K562 (cell line): Measurements from ENCODE around the gene ZNF35. TPM values are rescaled to one million over a fixed set of nuclear protein-coding genes. Genes with fewer than 3 reads are reported as not detected.

ENCODE experiments used
- CTCFL ChIP-seq: IDR thresholded peaks from 2 replicates; pipeline ENCODE4 v1.6.1; 2011; ENCODE audit warnings: borderline replicate concordance, low read depth, mild to moderate bottlenecking, moderate library complexity, low read length; ENCODE audit not compliant: insufficient read depth, poor library complexity, severe bottlenecking
- EHMT2 ChIP-seq: fragments of 450-650 bp; IDR thresholded peaks from 2 replicates; pipeline ENCODE4 v1.6.1; 2018; ENCODE audit warnings: antibody characterized with exemption
- ETV5 ChIP-seq: sonication (generic); formaldehyde crosslinking; IDR thresholded peaks from 2 replicates; pipeline ENCODE4 v1.4.0; 2020; ENCODE audit warnings: low read depth, mild to moderate bottlenecking, missing genetic modification reagents
- GABPB1 ChIP-seq: sonication (generic); formaldehyde crosslinking; IDR thresholded peaks from 2 replicates; pipeline ENCODE4 v1.8.0; 2022; ENCODE audit warnings: mild to moderate bottlenecking, missing genetic modification reagents
- MAFF ChIP-seq: IDR thresholded peaks from 2 replicates; pipeline ENCODE4 v1.6.1; 2012; ENCODE audit warnings: low read length, improper control_type of control experiment
- PCBP2 ChIP-seq: fragments of 200-400 bp; formaldehyde crosslinking; IDR thresholded peaks from 2 replicates; pipeline ENCODE4 v1.6.1; 2018; ENCODE audit warnings: low read length, low read depth, mild to moderate bottlenecking, moderate library complexity; ENCODE audit not compliant: poor library complexity, severe bottlenecking
- PHTF2 ChIP-seq: fragments of 250-450 bp; sonication (Bioruptor Pico); IDR thresholded peaks from 2 replicates; pipeline ENCODE4 v1.5.0; 2021; ENCODE audit warnings: mild to moderate bottlenecking
- RBM34 ChIP-seq: fragments of 200-400 bp; formaldehyde crosslinking; IDR thresholded peaks from 2 replicates; pipeline ENCODE4 v1.6.1; 2018; ENCODE audit warnings: low read length, borderline replicate concordance; ENCODE audit not compliant: insufficient read depth
- RFX1 ChIP-seq: fragments of 450-650 bp; IDR thresholded peaks from 2 replicates; pipeline ENCODE4 v1.6.1; 2016; ENCODE audit warnings: mild to moderate bottlenecking, moderate library complexity
- SETDB1 ChIP-seq: IDR thresholded peaks from one replicate; pipeline ENCODE4 v1.6.1; 2012; ENCODE audit warnings: low read length, control low read depth, inconsistent platforms
- TFE3 ChIP-seq: fragments of 450-650 bp; formaldehyde crosslinking; IDR thresholded peaks from 2 replicates; pipeline ENCODE4 v1.4.0; 2020; ENCODE audit warnings: mild to moderate bottlenecking, mixed read lengths
- TSHZ1 ChIP-seq: fragments of 250-450 bp; sonication (Bioruptor Pico); IDR thresholded peaks from 2 replicates; pipeline ENCODE4 v1.4.0; 2020; ENCODE audit warnings: mild to moderate bottlenecking, moderate library complexity
- UBTF ChIP-seq, 2 experiments: IDR thresholded peaks; 2 replicates each; pipeline ENCODE4 v1.6.1; 2012; ENCODE audit warnings: improper control_type of control experiment in 2 of 2, low read depth in 2 of 2, low read length in 2 of 2, borderline replicate concordance in 1 of 2
- ZBTB9 ChIP-seq: fragments of 450-650 bp; formaldehyde crosslinking; IDR thresholded peaks from 2 replicates; pipeline ENCODE4 v1.4.0; 2020; ENCODE audit warnings: mild to moderate bottlenecking, moderate library complexity
- ZNF121 ChIP-seq: sonication (generic); formaldehyde crosslinking; conservative IDR thresholded peaks from 2 replicates; pipeline ENCODE4 v1.8.0; 2022; ENCODE audit warnings: missing genetic modification reagents
- ZNF212 ChIP-seq: fragments of 450-650 bp; formaldehyde crosslinking; IDR thresholded peaks from 2 replicates; pipeline ENCODE4 v1.4.0; 2020; ENCODE audit warnings: mild to moderate bottlenecking
- polyA plus RNA-seq, 8 experiments: library from polyadenylated mRNA; depleted of rRNA in 4 of 8; stranded (reverse) in 5 of 8; unstranded in 3 of 8; fragments of >200 nt; fragmentation: Nextera tagmentation in 2 of 8; fragmentation: Illumina TruSeq in 1 of 8; extraction: Ambion mirVana in 2 of 8; extraction: Trizol in 1 of 8; gene quantifications; 2 replicates each; pipeline versions ENCODE4 v1.2.1 to v1.2.3, GENCODE V29; 2011 to 2014; ENCODE audit warnings: inconsistent platforms in 1 of 8, missing spikeins in 1 of 8
- total RNA-seq, 7 experiments: library from RNA; depleted of rRNA in 6 of 7; stranded (reverse); fragments of >200 nt in 6 of 7; fragmentation: Illumina TruSeq in 2 of 7; extraction: Trizol in 2 of 7; gene quantifications; 2 replicates each; pipeline versions ENCODE4 v1.2.1 to v1.2.3, GENCODE V29; 2011 to 2021; ENCODE audit warnings: low replicate concordance in 1 of 7

The ZNF35 gene
- total and polyA plus RNA-seq, 9 of the 15 experiments (the other 6 are each of a cell fraction or from before 2014, with no cell fraction given) = 8.0 to 18.2 (median 14.8) TPM

- TF ChIP-seq EHMT2 (peak; percentile 73), ZBTB9 (CRISPR knock-in tag) (0 out of 2 replicates have a peak, but pooled peaks have one; percentile 61), UBTF (IDR thresholded peaks at IDR 0.05; ENCODE audit: borderline replicate concordance in 1 of 2, low read depth in 2 of 2, low read length in 2 of 2) (peak in 1 of 2 experiments; percentile 88; a peak in 3 of 4 replicates), RFX1 (no peak), ETV5 (CRISPR knock-in tag) (peak; percentile 43), PHTF2 (CRISPR knock-in tag) (no peak), PCBP2 (no peak), MAFF (no peak), ZNF121 (CRISPR knock-in tag) (no peak; the same call in 1 of the 2 replicates), RBM34 (no peak), SETDB1 (no peak), TSHZ1 (CRISPR knock-in tag) (no peak), ZNF212 (CRISPR knock-in tag) (no peak), GABPB1 (CRISPR knock-in tag) (peak; percentile 96), TFE3 (CRISPR knock-in tag) (no peak), CTCFL (no peak)
These were observed at the start of gene ZNF35 (continued) for GRCh38 chr3:44648564-44649229.
